ENCODE results near the gene SGCD.

- TF ChIP-seq NRF1 (IDR thresholded peaks at IDR 0.05; ENCODE audit: low read depth, low read length), result no peak
- TF ChIP-seq CTCF (IDR thresholded peaks at IDR 0.05), result no peak
- TF ChIP-seq RAD21 (IDR thresholded peaks at IDR 0.05; ENCODE audit: low read length), result no peak
- TF ChIP-seq EZH2phosphoT487 (IDR thresholded peaks at IDR 0.05; ENCODE audit: borderline replicate concordance, low read depth), result no peak
- no peak for TF ChIP-seq MEF2A (IDR thresholded peaks at IDR 0.05; ENCODE audit: borderline replicate concordance, low read depth)
- TF ChIP-seq EP300 (IDR thresholded peaks at IDR 0.05; ENCODE audit: borderline replicate concordance in 1 of 2, low read depth in 1 of 2, low read length in 1 of 2), result no peak
- TF ChIP-seq FOSL2 (IDR thresholded peaks at IDR 0.05; ENCODE audit: borderline replicate concordance, low read depth), result no peak
- TF ChIP-seq ZBTB33 (IDR thresholded peaks at IDR 0.05; ENCODE audit: borderline replicate concordance, low read depth), result no peak
- no peak for TF ChIP-seq ELF1 (IDR thresholded peaks at IDR 0.05)
Measured at GRCh38 chr5:156686380-156686779, 359.4 kb downstream of the SGCD start.

Measured in SK-N-SH (cell line).